TTC549 (cell line): Measurements from ENCODE around the gene KIR2DL1.
"Not testable (repeated sequence)": the region's sequence is repeated elsewhere in the genome, so short reads cannot be mapped to it uniquely, and the experiment has no call there.

Source experiments
- FAIRE-seq: peaks from 2 replicates; lab custom pipeline; 2012; peaks lifted over from hg19 to GRCh38; lab: Jason Lieb, UNC

The KIR2DL1 gene

GRCh38 chr19:54769646-54770045 is at the start of gene KIR2DL1:
KIR2DL1 (plus strand) TSS chr19:54769793; CDS start chr19:54769851, 58 bp downstream.
- FAIRE-seq, result not testable (repeated sequence)

- FAIRE-seq, result no peak
Observed at GRCh38 chr19:54724142-54724541, 45.5 kb upstream of the KIR2DL1 start, which contains the start of gene KIR3DL3. KIR3DL3 (plus strand) TSS chr19:54724442; CDS start chr19:54724497, 55 bp downstream.

- FAIRE-seq, result no peak
Observed at GRCh38 chr19:54724644-54725043, 44.9 kb upstream of the KIR2DL1 start.

GRCh38 chr19:54725321-54725720 is 44.3 kb upstream of the KIR2DL1 start:
- no peak for FAIRE-seq

- no peak for FAIRE-seq
Observed at GRCh38 chr19:54727562-54727961, 42.0 kb upstream of the KIR2DL1 start.

- FAIRE-seq, result no peak
Observed at GRCh38 chr19:54728167-54728566, 41.4 kb upstream of the KIR2DL1 start.

GRCh38 chr19:54729416-54730188 is 40.0 kb upstream of the KIR2DL1 start:
- FAIRE-seq, result no peak

- FAIRE-seq, result no peak
Observed at GRCh38 chr19:54731191-54731590, 38.4 kb upstream of the KIR2DL1 start.

GRCh38 chr19:54738306-54738705 is 31.3 kb upstream of the KIR2DL1 start, which contains the start of gene KIR2DL3:
KIR2DL3 (plus strand) TSS chr19:54738513; CDS start chr19:54738546, 33 bp downstream.
- not testable (repeated sequence) for FAIRE-seq

GRCh38 chr19:54738715-54739114 is 30.9 kb upstream of the KIR2DL1 start:
- FAIRE-seq, result no peak

- FAIRE-seq, result no peak
Observed at GRCh38 chr19:54739587-54740497, 29.8 kb upstream of the KIR2DL1 start.

GRCh38 chr19:54741950-54742349 is 27.6 kb upstream of the KIR2DL1 start:
- not testable (repeated sequence) for FAIRE-seq

- not testable (repeated sequence) for FAIRE-seq
Observed at GRCh38 chr19:54744080-54744479, 25.5 kb upstream of the KIR2DL1 start.

- not testable (repeated sequence) for FAIRE-seq
Observed at GRCh38 chr19:54747614-54748322, 21.8 kb upstream of the KIR2DL1 start.

- not testable (repeated sequence) for FAIRE-seq
Observed at GRCh38 chr19:54750276-54750675, 19.3 kb upstream of the KIR2DL1 start.

GRCh38 chr19:54756204-54757110 is 13.1 kb upstream of the KIR2DL1 start:
- FAIRE-seq, result not testable (repeated sequence)

GRCh38 chr19:54758577-54758976 is 11.0 kb upstream of the KIR2DL1 start:
- FAIRE-seq, result not testable (repeated sequence)

GRCh38 chr19:54764219-54764618 is 5.4 kb upstream of the KIR2DL1 start:
- not testable (repeated sequence) for FAIRE-seq

GRCh38 chr19:54766464-54766863 is 3.1 kb upstream of the KIR2DL1 start:
- not testable (repeated sequence) for FAIRE-seq

- not testable (repeated sequence) for FAIRE-seq
Observed at GRCh38 chr19:54770511-54770910, 918 bp downstream of the KIR2DL1 start.
